GM21576 (cell line): Measurements from ENCODE around the gene DPM1.
A peak's percentile ranks its signal among the peaks of the same experiment; 100 is the strongest.
"Not testable (repeated sequence)": the region's sequence is repeated elsewhere in the genome, so short reads cannot be mapped to it uniquely, and the experiment has no call there.

Experiments used
- ATAC-seq: cut with Tn5 transposase; IDR thresholded peaks from one replicate; pipeline ENCODE4 v1.9.1; 2021; ENCODE audit warnings: mild to moderate bottlenecking, moderate library complexity; ENCODE audit not compliant: unreplicated experiment

Gene DPM1

DNA sequence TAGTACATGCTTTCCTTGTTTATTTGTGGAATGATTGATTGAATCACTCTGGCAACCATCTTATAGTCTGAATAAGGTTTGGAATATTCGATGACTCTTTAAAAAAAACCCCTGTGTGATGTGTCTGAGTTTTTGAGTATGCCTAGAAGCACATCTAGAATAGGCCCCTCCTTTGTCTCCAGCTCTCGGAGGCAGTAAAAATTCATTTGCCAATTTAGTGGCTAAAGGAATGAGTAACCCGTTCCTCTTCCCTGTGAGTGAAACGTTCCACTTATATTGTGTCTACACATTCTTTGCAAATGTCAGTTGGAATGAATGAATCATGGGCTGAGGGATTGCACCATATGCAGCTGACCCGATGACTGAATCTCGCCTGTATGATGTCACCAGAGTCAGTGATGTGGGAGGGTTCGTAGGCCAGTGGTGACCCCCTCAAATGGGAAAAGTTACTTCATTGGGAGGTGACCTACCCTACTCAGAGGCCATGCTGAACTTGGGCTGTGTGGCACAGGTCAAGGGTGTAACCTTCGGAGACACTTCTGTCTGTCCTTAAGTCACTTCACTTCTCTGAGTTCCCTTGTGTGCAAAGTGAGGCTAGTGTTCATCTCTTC, 21.8 kb upstream of the DPM1 start:
- ATAC-seq, result no peak

DNA sequence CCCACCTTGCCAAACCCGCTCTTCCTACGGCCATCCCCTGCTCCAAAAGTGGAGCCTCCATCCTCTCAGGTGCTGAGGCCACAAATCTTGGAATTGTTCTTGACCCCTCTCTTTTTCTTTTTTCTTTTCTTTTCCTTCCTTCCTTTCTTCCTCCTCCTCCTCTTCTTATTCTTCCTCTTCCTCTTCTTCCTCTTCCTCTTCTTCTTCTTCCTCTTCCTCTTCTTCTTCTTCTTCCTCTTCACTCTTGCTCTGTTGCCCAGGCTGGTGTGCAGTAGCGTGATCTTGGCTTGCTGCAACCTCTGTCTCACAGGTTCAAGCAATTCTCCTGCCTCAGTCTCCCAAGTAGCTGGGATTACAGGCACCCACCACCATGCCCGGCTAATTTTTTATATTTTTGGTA, 20.2 kb upstream of the DPM1 start:
- not testable (repeated sequence) for ATAC-seq

DNA sequence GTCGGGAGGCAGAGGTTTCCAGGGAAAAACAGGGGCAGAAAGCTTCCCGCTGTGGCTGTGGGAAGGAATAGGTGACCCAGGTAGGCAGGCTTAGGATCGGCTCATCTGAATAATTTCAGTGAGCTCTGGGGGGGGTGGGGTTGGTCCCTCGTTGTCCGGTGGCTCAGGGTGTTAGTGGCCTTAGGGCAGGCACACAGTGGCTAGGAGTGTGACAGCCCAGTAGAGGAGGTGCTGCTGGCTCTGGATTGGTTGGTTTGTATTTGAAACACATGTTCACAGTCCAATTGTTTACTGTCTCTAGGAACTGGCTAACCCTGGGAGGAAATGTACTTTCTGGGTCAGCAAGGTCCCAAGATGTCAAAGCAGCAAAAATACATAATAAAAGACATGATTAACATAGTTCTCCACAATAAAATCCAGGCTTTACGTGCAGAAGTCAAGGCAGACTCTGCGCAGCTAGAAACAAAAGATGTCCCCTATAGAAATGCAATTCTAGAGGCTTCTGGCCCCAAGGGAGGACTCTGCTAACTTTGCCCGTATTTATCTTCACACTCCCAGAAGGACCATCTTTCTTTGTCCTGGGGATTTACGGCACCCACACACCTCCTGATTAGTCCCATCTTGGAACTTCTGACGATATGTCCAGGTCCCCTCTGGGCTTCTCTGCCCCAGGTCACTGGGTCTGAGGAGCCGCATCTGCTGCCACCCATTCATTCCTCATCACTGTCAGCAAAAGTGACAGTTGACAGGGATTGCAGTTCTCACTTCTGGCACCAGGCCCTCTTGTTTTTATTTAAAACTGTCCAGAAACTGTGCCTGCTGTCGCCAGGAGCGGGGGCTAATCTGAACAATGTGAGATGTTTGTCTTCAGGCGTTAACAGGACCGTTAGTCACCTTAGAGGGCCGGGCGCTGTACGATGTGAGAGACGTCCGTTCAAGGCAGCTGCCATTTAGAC, 19.0 kb upstream of the DPM1 start:
- no peak for ATAC-seq

DNA sequence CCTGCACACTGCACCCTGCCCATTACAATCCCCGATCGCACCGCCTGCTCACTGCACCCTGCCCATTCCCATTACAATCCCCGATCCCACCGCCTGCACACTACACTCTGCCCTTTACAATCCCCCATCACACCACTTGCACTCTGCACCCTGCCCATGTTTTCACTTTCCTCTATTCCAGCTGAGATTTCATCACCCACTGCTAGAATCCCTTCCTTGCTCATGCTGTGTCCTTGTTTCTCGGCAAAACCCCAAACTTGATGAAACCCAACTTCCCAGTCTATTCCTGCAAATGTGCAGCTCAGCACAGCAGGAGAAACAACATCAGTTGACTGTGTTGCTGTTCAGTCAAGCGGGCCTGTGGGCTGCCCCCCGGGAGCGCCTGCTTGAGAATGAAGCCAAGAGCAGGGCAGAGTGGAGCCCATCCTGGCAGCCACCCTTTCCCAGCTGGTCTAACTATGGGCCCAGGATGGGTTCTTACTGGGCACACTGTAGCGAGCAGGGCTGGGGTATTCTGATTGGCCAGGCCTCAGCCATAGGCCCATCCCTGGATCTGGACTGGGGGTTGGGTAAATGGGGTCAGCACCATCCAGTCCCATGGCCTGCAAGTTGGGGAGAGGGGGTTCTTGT, 17.5 kb upstream of the DPM1 start:
- no peak for ATAC-seq

DNA sequence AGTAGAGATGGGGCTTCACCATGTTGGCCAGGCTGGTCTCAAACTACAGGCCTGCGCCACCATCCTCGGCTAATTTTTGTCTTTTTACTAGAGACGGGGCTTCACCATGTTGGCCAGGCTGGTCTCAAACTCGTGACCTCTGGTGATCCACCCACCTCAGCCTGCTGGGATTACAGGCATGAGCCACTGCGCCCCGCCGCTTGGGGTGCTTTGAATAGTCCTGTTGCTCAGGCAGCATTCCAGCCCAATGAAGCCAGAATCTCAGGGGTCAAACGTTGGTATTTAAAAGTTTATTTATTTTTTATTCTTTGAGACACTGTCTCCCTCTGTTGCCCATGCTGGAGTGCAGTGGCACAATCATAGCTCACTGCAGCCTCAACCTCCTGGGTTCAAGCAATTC, 11.6 kb upstream of the DPM1 start:
- ATAC-seq, result no peak

DNA sequence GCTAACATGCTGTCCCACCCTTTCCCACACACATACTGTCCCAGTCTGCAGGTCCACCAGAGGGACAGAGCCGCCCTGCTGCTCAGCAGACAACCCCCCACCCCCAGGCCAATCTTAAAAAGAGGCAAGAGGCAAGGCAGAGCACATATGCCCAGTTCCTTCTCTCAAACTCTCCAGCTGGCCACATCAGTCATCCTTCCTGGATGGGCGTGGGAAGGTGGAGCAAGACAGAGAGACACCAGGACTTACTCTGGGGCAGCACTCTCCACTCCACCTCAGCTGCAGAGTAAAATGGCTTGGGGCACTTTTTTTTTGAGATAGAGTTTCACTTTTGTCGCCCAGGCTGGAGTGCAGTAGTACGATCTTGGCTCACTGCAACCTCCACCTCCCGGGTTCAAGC, 11.1 kb upstream of the DPM1 start:
- no peak for ATAC-seq

DNA sequence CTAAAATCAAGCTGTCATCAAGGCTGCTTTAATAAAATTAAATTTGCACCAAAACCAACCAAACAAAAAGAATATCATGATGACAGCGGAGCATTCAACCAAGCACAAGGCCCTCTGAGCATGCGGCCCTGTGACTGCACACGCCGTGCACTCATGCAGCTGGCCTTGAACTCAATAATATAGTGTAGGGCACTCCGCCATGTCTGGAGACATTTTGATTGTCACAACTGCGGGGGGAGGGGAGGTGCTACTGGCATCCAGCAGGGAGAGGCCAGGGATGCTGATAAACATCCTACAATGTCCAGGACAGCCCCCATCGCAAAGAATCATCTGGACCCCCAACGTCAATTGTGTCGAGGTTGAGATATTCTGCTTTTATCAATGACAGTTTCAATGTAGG, 10.0 kb upstream of the DPM1 start:
- no peak for ATAC-seq

DNA sequence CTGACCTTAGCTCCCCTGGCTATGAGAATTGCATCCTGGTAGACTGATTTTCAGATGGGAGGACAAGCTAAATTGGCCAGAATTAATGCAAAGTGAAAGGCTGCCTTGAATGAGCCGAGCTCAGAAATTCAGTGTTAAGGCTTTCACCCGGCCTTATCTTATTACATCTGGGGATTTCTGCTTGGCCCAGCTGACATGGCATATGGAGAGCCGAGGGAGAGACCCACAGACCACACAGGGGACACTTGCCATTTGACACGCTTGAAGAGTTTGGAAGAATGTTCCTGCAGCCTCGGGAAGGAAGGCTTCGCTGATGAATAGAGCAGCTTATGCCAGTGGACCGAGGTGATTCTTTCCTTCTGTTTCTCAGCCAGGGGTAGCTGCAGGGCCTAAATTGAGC, 9.3 kb upstream of the DPM1 start:
- no peak for ATAC-seq

DNA sequence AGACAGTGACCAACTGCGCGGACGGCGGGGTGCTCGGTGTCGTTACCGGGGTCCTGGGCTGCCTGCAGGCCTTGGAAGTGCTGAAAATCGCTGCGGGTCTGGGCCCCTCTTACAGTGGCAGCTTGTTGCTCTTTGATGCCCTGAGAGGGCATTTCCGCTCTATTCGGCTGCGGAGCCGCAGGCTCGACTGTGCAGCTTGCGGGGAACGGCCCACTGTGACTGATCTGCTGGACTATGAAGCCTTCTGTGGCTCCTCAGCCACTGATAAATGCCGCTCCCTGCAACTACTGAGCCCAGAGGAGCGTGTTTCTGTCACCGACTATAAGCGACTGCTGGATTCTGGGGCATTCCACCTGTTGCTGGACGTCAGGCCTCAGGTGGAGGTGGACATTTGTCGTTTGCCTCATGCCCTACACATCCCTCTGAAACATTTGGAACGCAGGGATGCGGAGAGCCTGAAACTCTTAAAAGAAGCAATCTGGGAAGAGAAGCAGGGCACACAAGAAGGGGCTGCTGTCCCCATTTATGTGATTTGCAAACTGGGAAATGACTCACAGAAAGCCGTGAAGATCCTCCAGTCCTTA, 1.3 kb upstream of the DPM1 start:
- ATAC-seq, result no peak

DNA sequence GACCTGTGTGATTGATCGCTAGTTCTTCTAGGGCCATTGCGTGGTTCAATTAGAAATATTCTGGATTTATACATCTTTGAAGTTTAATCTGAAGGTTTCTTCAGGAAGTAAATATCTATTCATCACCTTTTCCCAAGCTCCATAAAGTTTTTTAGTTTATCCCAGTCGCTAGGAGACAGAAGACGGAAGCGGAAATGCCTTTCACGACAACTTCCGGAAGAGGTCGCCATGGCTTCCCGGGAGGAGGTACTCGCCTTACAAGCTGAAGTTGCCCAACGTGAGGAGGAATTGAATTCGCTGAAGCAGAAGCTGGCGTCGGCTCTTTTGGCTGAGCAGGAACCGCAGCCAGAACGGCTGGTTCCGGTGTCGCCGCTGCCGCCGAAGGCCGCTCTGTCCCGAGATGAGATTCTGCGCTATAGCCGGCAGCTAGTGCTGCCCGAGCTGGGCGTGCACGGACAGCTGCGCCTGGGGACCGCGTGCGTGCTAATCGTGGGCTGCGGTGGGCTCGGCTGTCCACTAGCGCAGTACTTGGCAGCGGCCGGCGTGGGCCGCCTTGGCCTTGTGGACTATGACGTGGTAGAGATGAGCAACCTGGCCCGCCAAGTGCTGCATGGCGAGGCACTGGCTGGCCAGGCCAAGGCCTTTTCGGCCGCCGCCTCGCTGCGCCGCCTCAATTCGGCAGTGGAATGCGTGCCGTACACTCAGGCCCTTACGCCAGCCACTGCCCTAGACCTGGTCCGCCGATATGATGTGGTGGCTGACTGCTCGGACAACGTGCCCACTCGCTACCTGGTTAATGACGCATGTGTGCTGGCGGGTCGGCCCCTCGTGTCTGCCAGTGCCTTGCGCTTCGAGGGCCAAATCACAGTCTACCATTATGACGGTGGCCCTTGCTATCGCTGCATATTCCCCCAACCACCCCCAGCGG, 547 bp upstream of the DPM1 start, which contains the start of gene MOCS3:
TSS of gene MOCS3 (plus strand) at position 204 of the 928 bp plus-strand sequence. CDS start at position 229, 25 bp downstream.
- ATAC-seq, result peak; percentile 61

DNA sequence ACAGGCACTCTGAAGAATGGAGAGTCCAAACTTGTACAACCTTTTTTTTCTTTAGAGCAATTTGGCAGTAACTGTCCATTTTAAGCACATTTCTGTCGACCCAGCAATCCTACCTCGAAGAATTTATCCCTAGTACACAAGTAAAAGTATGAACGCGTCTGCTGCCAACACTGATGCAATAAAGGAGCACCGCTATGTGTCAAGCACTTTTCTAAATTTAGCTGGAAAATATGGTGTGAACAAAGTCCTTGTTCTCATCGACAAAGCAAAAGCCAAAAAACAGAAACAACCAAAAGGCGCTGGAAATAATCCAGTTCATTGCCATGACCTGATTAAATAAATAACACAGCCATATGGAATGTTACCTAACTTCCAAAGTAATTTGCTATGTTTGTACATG, 1.1 kb downstream of the DPM1 start:
- no peak for ATAC-seq

DNA sequence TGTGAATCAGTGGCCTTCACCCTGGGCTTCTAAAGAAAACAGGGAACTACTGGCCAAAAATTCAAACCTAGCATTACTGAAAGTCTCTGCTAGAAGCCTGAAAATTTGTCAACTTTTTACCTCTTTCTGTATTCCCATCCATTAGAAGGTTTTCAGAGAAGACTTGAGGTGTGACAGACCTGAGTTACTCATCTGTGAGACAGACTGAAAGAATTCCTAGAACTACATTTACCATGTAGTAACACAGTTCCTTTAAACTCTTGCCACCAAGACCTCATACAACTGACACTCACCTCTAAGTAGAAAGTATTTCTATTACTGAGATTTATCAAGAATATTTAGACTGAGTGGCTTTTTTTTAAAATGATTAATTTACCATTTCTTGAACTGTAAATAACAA, 4.5 kb downstream of the DPM1 start:
- ATAC-seq, result no peak

DNA sequence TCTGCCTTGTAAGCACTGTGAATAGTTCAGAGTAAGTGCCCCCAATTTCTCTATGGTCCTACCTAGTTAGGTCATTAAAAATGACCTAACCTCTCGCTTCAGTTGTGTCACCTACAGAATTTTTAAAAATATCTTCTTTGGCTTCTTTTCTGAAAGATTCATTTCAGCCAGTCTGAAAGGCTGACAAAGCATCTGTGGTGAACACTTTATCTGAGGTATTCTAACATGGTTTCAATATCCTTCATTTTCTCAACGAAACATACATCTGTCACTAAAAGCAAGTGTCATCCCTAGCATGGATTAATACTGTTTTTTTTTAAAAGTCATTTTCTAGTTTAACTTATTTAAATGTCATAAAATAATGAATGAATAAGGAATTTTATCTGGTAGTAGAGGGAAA, 5.1 kb downstream of the DPM1 start:
- ATAC-seq, result no peak

DNA sequence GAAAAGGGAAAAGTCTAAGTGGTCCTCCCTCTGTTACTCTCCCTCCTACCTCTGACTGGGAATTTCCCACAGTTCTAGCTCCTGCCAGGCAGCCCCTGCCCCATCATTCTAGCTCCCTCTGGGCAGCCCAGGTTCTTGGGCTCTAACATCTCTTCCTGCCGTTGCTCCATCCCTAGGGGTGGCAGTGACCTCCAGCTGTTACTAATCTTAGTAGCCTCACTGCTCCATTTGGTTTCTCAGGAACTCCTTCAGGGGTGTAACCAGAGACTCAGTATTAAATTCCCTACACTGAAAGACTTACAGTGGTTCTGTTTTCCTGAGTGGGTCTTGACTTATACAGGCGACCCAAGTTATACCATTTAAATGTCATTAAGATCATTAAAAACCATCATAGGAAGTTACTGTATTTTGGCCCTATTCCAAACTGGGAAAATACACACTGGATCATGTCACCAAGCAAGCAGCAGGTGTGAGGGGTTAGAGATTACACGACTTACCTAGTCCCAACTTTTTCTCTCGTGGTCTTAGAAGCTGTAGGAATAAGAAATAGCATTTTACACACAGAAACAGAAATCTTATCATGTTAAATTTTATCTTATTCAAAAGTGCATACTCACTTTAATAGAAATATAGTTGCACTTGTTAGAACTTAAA, 10.1 kb downstream of the DPM1 start:
- ATAC-seq, result no peak

DNA sequence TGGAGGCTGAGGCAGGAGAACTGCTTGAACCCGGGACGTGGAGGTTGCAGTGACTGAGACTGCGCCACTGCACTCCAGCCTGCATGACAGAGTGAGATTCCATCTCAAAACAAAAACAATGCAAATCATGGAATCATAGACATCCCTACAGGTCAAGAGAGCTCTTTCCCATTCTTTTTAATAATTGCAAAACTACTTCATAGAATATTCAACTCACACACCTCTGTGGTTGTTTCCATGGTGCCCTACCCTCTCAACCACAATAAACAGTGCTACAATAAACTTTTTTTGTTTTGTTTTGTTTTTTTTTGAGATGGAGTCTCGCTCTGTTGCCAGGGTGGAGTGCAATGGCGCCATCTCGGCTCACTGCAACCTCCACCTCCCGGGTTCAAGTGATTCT, 15.3 kb downstream of the DPM1 start:
- ATAC-seq, result no peak

DNA sequence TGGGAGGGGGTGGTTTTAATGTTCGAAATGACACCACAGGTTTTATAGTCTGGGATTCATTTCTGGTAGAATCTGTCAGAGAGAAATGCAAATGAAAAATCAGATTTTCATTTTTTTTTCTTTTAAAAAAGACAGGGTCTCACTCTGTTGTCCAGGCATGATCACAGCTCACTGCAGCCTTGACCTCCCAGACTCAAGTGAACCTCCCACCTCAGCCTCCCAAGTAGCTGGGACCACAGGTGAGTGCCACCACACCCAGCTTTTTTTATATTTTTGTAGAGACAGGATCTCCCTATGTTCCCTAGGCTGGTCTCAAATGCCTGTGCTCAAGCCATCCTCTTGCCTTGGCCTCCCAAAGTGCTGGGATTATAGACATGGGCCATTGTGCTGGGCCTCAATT, 24.7 kb downstream of the DPM1 start:
- no peak for ATAC-seq

DNA sequence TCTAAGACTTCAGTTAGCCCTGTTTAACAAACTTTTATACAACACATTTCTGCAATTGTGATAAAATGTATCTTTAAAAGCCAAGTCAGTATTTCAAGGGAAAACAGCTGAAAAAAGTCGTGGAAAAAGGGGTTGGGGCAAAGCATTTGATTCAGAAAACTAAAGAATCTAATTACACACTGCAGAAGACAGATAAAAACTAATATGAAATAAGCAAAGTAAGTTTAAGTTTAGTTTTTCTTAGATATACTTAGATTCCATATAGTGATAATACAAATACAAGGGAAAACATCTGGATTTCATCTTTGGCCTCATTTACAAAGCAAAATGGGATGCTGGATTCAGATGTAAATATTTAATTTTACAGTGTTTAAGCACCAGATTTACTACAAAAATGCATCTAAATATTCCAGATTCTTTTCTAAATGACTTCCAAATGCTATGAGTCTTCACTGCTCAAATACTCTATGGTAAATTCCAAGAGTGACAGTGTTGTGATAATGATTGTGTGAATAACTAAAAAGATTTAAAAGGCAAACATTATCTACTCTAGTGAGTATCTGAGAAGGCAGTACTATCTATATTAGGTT, 25.5 kb downstream of the DPM1 start:
- ATAC-seq, result no peak

DNA sequence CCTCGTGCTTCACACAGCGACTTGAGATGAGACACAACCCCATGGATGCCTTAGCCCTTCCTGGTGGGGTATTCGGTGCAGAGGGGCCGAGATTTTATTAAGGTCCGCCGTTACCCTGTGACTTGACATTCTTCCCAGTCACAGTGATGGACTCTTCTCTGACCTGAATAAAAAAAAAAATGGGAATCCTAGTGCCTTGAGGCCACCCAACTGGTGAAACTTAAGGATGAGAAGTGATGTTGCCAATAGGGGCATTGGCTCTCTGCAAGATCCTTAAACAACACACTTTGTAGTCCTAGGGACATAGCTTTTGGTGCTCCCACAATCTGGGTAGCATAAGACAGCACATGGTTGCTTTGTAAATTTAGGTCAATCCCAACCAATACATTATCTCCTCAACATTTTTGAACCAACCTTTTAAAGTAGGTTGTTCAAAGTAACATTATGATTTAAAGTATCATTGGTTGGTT, 26.3 kb downstream of the DPM1 start:
- no peak for ATAC-seq

DNA sequence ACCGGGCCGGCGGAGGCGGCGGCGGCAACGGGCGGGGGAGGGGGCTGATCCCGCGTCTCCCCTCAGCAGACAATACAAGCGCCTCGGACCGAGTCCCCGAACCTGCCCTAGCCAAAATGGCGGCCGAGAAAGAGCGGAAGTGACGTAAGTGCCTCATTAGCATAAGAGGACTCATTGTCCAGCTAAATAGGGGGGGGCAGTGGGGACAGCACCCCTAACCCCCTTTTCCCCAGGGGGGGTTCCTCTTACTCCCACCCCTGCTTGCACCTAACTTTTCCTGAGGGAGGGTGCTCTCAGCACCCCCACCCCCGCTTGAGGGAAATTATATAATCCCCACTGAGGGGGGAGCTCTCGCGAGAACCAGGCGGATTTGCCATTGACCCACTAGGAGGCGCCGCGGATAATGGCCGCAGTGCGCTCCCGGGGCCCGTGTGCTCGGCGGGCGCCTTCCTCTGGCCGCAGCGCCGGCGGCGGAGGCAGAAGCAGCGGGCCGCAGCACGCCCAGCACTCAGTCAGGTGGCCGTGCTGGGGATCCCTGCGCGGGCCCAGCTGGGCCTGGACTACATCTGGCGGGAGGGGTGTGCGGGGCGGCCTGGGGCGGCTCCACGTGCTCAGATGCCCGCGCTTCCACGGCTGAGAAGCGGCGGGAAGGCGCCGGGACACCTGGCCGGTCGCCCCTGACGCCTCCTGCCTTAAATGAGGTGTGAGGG, 26.9 kb downstream of the DPM1 start, which contains the start of gene ADNP:
TSS of gene ADNP (minus strand) at position 132 of the 710 bp plus-strand sequence. CDS start 27,441 bp downstream, outside the sequence.
- peak; percentile 55 for ATAC-seq
